Measurements from ENCODE around the gene ADRA2B.

The ADRA2B gene

GRCh38 chr2:96136129-96136720 is 19.9 kb upstream of the ADRA2B start:
- DNase-seq = peak in 1 of 2 donors; percentile 35

- peak in 1 of 2 donors; percentile 21 for DNase-seq
Observed at GRCh38 chr2:96135621-96136020, 19.2 kb upstream of the ADRA2B start.

- DNase-seq = peak in 1 of 2 donors; percentile 15
Observed at GRCh38 chr2:96135171-96135570, 18.8 kb upstream of the ADRA2B start.

GRCh38 chr2:96134421-96134820 is 18.1 kb upstream of the ADRA2B start:
- peak in 1 of 2 donors; percentile 28 for DNase-seq

- DNase-seq = peak in 1 of 2 donors; percentile 21
Observed at GRCh38 chr2:96131813-96132745, 15.7 kb upstream of the ADRA2B start.

- peak in 1 of 2 donors; percentile 31 for DNase-seq
Observed at GRCh38 chr2:96131152-96131812, 14.9 kb upstream of the ADRA2B start.

GRCh38 chr2:96130483-96130882 is 14.1 kb upstream of the ADRA2B start:
- DNase-seq = no peak

GRCh38 chr2:96129528-96130120 is 13.3 kb upstream of the ADRA2B start:
- DNase-seq = no peak

- DNase-seq = no peak
Observed at GRCh38 chr2:96128456-96128855, 12.1 kb upstream of the ADRA2B start.

- no peak for DNase-seq
Observed at GRCh38 chr2:96124406-96125265, 8.3 kb upstream of the ADRA2B start.

- no peak for DNase-seq
Observed at GRCh38 chr2:96123936-96124335, 7.6 kb upstream of the ADRA2B start.

GRCh38 chr2:96123290-96123689 is 6.9 kb upstream of the ADRA2B start:
- no peak for DNase-seq

- no peak for DNase-seq
Observed at GRCh38 chr2:96122391-96122790, 6.0 kb upstream of the ADRA2B start.

GRCh38 chr2:96121414-96121813 is 5.0 kb upstream of the ADRA2B start:
- DNase-seq = peak in 1 of 2 donors; percentile 19

- DNase-seq = peak in 1 of 2 donors; percentile 22
Observed at GRCh38 chr2:96120991-96121390, 4.6 kb upstream of the ADRA2B start.

- peak in 1 of 2 donors; percentile 18 for DNase-seq
Observed at GRCh38 chr2:96120091-96120720, 3.8 kb upstream of the ADRA2B start.

GRCh38 chr2:96119389-96119751 is 3.0 kb upstream of the ADRA2B start:
- peak in 1 of 2 donors; percentile 26 for DNase-seq

- peak in 1 of 2 donors; percentile 26 for DNase-seq
Observed at GRCh38 chr2:96118698-96119388, 2.5 kb upstream of the ADRA2B start.

- DNase-seq = peak in 1 of 2 donors; percentile 27
Observed at GRCh38 chr2:96117701-96118588, 1.6 kb upstream of the ADRA2B start.

All from CD4-positive, alpha-beta T cell treated with Interferon alpha-2 for 1 hour (primary cell).